HG02763 (cell line): Measurements from ENCODE around the gene ANO7.
"Not testable (repeated sequence)": the region's sequence is repeated elsewhere in the genome, so short reads cannot be mapped to it uniquely, and the experiment has no call there.

Experiments used
- ATAC-seq: cut with Tn5 transposase; IDR thresholded peaks from one replicate; pipeline ENCODE4 v1.9.1; 2021; ENCODE audit warnings: mild to moderate bottlenecking, moderate library complexity; ENCODE audit not compliant: unreplicated experiment

Gene ANO7

DNA sequence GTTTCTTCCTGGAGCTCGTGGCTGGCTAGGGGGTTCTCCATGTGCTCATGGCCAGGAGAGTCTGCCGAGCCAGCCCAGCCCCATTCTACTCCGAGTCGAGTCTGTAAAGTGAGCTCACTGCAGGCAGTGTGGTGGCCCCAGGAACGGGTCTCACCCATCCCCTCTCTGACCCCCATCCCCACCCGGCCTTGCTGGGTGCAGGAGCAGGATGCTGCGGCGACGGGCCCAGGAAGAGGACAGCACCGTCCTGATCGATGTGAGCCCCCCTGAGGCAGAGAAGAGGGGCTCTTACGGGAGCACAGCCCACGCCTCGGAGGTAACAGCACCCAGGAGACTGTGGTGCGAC is 1.4 kb downstream of the ANO7 start:
- no peak for ATAC-seq

GRCh38 chr2:241190291-241190981 is 2.0 kb downstream of the ANO7 start:
- no peak for ATAC-seq

DNA sequence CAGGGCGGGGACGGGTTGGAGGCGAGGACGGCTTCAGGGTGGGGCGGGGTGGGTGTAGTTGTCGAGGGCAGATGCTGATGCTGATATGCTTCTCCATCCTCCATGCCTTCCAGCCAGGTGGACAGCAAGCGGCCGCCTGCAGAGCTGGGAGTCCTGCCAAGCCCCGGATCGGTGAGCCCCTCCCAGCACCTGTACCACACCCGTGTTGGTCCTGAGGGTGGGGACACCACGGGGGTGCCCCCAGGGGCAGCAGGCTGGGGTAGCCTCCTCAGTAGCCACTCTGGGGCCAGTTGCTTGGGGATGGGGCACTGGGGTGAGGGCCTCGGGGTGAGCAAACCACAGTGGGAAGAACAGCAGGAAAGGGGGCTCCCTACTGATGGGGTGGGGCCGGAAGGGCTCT is 2.6 kb downstream of the ANO7 start:
- ATAC-seq = no peak

GRCh38 chr2:241193271-241193670 is 4.8 kb downstream of the ANO7 start:
- ATAC-seq = no peak

DNA sequence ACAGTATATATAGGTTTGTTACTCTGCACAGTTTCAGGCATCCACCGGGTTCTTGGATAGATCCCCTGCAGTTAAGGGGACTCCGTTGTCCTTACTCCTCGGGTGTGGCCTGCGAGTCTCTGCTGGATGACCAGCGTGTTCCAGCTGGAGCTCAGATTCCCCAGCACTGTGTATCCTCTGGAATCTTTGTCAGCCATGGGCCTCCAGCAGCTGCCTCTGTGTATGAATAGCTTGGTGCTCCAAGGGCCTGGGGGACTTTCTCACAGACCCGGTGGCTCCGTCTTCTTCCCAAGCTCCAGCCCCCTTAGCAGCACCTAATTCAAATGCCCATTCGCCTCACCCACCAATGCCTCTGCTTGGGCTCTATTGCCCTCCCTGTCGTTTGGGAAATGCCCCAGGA is 6.3 kb downstream of the ANO7 start:
- ATAC-seq = no peak

DNA sequence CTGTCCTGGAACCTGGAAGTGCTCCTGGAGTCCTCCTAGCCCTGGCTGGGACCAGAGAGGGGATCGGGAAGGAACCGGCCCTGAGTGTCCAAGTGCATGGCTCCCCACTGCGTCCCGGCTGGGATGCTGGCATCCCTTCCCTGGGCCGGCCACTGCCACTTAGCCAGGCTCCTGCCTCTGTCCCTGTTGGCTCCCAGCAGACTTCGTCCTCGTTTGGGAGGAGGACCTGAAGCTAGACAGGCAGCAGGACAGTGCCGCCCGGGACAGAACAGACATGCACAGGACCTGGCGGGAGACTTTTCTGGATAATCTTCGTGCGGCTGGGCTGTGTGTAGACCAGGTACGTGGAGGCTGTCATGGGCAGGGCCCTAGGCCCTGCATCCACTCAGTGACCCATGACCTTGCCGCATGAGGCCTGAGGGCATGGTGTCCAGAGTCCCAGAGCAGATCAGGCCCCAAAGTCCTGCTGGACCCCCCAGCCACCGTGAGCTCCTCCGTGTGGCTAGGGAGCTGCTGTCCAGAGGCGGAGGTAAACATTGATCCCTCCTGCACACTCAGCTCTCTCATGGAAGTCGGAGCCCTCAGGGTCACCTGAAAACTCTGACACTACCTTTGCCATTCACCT is 7.1 kb downstream of the ANO7 start:
- no peak for ATAC-seq

DNA sequence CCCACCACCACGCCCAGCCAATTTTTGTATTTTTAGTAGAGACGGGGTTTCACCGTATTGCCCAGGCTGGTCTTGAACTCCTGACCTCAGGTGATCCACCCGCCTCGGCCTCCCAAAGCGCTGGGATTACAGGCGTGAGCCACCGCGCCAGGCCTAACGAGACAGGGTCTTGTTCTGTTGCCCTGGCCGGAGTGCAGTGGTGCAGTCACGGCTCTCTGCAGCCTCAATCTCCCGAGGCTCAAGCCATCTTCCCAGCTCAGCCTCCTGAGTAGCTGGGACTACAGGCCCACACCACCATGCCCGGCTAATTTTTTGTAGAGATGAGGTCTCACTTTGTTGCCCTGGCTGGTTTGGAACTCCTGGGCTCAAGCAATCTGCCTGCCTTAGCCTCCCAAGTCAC is 8.8 kb downstream of the ANO7 start:
- not testable (repeated sequence) for ATAC-seq

GRCh38 chr2:241197947-241198346 is 9.5 kb downstream of the ANO7 start:
- no peak for ATAC-seq

DNA sequence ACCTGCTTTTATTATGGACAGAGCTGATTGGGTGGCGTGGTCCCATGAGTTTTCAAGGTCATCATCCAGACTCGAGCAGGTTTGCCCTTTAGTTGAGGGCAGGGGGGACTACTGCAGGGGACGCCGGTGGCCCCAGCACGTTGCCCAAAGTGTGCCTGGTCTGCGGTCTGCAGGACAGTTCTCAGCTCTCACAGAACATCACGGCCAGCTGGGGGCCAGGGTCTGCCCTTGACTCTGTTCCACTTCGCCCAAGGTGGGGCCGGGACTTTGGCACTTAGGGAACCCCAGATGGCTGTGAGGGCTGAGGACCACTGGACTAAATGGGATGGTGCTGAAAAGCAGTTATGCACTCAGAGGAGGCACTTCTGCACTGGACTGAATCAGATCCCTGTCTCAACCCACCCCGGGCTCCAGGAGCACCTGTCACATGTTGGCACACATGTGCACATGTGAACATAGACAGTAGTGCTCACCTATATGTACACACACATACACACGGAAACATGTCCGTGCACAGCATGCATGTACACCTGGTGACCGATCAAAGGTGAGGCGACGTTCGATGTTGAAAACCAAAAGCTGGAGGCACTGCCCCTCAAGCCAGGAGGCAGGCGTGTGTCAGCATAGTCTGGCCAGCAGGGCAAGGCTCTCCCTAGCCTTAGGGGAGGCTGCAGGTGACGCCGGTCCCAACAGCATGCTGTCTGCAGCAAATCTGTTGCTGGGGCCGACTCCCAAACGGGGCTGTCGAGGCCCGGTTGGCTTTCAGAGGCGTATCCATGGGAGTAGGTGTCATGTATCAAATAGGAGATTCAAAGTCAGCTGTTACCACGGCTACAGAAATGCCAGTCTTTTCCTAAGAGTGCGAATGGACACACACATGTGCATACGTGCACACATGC is 10.2 kb downstream of the ANO7 start:
- ATAC-seq = no peak

DNA sequence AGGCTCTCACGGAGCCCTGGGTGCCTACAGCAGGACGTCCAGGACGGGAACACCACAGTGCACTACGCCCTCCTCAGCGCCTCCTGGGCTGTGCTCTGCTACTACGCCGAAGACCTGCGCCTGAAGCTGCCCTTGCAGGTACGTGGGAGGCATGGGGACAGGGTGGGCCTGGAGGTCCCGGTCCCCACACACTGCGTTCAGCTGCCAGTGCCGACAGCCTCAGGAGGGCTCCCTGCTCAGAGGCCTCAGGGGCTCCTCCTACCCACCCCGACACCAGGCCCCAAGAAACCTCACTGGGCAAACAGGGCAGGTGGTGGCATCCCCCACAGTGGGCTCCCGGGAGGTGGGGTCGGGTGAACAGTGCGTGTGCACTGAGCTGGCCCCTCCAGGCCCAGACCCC is 10.8 kb downstream of the ANO7 start:
- no peak for ATAC-seq

DNA sequence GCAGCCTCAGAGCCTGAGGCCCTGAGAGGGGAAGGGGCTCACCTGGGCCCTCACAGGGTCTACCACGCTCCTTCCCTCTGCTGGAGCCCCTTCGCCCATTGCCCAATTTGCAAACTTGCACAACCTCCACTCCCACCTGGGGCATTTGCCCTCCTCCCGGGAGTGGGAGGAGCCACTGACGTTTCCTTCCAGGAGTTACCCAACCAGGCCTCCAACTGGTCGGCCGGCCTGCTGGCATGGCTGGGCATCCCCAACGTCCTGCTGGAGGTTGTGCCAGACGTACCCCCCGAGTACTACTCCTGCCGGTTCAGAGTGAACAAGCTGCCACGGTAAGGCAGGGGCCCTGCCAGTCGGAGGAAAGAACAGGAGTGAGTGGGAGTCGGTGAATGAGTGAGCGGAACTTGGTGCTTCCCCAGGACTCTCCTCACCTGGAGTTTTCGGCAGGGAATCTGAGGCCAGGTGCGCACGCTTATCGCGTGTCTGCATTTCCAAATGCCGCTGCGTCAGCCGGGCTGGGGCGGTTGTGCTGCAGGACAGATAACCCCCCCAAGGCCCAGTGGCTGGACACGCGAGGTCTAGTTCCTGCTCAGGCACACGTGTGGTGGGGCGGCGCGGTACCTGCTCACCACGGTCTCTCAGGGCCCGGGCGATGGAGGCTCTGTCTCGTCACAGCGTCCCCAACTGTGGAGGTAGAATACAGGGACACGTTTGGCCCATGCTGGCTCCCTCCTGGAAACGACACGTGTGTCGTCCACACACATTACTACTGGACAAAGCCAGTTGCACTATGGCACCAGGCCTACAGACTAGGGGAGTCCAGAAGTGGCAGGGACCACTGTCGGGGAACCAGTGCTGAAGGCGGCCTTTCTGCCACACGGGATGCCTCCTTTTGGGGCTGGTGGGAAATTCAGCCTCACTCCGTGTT is 11.7 kb downstream of the ANO7 start:
- no peak for ATAC-seq

- ATAC-seq = no peak
Measured at GRCh38 chr2:241200822-241201395, 12.4 kb downstream of the ANO7 start.

- ATAC-seq = no peak
Measured at GRCh38 chr2:241201445-241202267, 13.2 kb downstream of the ANO7 start.

DNA sequence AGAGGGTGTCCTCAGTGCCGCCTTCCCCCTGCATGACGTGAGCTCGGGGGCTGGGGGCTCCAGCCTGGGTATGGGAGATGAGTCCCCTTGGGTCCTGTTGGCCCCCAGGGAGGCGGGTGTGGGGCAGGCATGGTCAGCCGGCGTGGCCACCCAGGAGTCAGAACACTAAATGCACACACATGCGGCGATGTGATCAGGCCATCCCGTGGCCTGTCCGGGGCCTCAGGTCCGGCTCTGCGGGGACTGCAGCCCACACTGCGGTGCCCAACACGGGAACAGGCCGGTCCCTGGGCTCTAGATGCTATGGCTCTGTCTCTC is 13.8 kb downstream of the ANO7 start:
- no peak for ATAC-seq

DNA sequence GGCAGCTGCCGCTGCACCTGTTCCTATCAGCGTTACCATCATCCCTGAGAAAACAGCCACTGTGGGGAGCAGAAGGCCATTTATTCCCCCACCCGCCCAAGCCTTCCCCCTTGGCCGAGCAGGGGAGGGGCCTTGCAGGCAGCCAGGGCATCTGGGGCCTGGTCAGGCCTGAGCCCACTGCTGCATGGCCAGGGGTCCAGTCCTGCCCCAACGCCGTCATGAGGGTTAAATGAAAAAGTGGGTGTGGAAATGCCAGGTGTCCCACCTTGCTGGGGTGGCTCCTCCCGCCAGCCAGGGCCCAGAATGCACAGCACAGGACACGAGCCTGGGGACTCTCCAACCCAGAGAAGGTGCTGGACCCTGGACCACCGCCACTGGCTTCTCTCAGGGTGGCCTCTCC is 14.2 kb downstream of the ANO7 start:
- ATAC-seq = no peak

DNA sequence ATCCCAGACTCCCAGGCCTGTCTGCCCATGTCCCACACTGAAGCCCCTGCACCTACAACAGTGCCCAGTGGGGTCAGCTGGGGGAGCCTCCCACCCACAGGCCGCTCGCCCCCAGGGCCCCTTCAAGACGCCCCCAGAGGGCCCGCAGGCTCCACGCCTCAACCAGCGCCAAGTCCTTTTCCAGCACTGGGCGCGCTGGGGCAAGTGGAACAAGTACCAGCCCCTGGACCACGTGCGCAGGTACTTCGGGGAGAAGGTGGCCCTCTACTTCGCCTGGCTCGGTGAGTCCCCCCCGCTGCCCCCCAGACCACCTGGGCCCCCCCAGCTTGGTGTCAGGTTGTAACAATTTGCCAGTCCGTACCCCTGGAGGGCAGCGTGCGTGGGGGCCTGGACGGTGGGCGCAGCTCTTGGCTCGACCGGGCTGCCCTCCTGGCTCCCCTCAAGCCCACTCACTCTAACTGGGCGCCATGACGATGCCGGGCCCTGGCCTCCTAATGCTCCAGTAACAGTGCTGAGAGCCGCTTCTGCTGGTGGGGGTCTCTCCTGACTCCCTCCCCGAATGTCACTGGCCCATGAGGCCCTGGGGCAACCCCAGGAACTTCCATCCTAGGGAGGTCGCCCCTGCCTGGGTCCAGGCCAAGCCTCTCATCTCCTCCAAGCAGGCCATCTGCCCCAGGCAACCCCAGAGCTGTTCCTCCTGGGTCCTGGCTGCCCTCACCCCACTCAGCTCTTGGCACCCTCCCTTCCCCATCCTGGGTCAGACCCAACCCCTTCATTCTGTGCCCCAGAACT is 14.9 kb downstream of the ANO7 start:
- ATAC-seq = no peak

- ATAC-seq = no peak
Measured at GRCh38 chr2:241204010-241204384, 15.5 kb downstream of the ANO7 start.

GRCh38 chr2:241204490-241204889 is 16.0 kb downstream of the ANO7 start:
- no peak for ATAC-seq

DNA sequence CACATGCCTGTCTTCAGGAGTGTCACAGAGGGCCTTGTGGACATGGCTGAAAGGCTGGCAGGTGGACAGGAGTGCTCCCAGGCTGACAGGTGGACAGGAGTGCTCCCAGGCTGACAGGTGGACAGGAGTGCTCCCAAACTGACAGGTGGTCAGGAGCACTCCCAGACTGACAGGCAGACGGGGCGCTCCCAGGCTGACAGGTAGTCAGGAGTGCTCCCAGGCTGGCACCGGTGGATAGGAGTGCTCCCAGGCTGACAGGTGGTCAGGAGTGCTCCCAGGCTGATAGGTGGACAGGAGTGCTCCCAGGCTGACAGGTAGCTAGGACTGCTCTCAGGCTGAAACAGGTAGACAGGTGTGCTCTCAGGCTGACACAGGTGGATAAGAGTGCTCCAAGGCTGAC is 16.6 kb downstream of the ANO7 start:
- no peak for ATAC-seq
